MM.1S (cell line): ENCODE results near the gene SHISA6.

Source experiments
- CTCF ChIP-seq: fragments of 300-600 bp; sonication (generic); IDR thresholded peaks from 2 replicates; pipeline ENCODE4 v1.5.1; 2016; ENCODE audit warnings: antibody characterized with exemption, low read length, mixed read lengths
- EZH2phosphoT487 ChIP-seq: fragments of 300-600 bp; sonication (generic); IDR thresholded peaks from 2 replicates; pipeline ENCODE4 v1.6.1; 2018; ENCODE audit warnings: antibody characterized with exemption, low read length

GRCh38 chr17:11336290-11336689 lies 95.3 kb downstream of the SHISA6 start:
- no peak for TF ChIP-seq EZH2phosphoT487
- no peak for TF ChIP-seq CTCF
